D721Med (cell line): ENCODE data around the gene NUDT16L1.

Source experiments
- DNase-seq: peaks from one replicate; pipeline ENCODE4 v3.0.0; 2011; ENCODE audit warnings: low spot score; ENCODE audit not compliant: insufficient read length
- FAIRE-seq: peaks from 2 replicates; lab custom pipeline; 2011; peaks lifted over from hg19 to GRCh38; lab: Jason Lieb, UNC
- CTCF ChIP-seq: IDR thresholded peaks from 2 replicates; pipeline ENCODE4 v1.5.1; 2012; ENCODE audit warnings: mild to moderate bottlenecking, control low read depth; ENCODE audit not compliant: insufficient read depth; ENCODE audit errors: missing control alignments

NUDT16L1 gene

GRCh38 chr16:4701791-4702465, 8.6 kb downstream of the NUDT16L1 start:
- DNase-seq (no peak), FAIRE-seq (no peak)
- no peak for TF ChIP-seq CTCF

GRCh38 chr16:4702466-4702808, 9.1 kb downstream of the NUDT16L1 start:
- DNase-seq (no peak), FAIRE-seq (no peak)
- no peak for TF ChIP-seq CTCF

- no peak for TF ChIP-seq CTCF
- no peak for DNase-seq
- FAIRE-seq: no peak
These were observed 10.5 kb downstream of the NUDT16L1 start for GRCh38 chr16:4703906-4704305.

GRCh38 chr16:4704491-4704890, 11.1 kb downstream of the NUDT16L1 start:
- FAIRE-seq: no peak
- no peak for DNase-seq
- no peak for TF ChIP-seq CTCF

GRCh38 chr16:4704913-4705312, 11.6 kb downstream of the NUDT16L1 start:
- FAIRE-seq: no peak
- DNase-seq: no peak
- TF ChIP-seq CTCF: no peak

GRCh38 chr16:4706871-4707270, 13.5 kb downstream of the NUDT16L1 start:
- DNase-seq (no peak), FAIRE-seq (no peak)
- no peak for TF ChIP-seq CTCF

GRCh38 chr16:4709481-4709880, 16.1 kb downstream of the NUDT16L1 start:
- TF ChIP-seq CTCF: no peak
- FAIRE-seq (no peak), DNase-seq (no peak)
